Skeletal muscle cell (primary cell): ENCODE measurements around the gene FRMD4A.

ENCODE experiments used
- DNase-seq: peaks from one replicate; pipeline ENCODE4 v3.0.0-alpha.2; 2010; ENCODE audit warnings: low read depth
- H3K4me3 ChIP-seq: 2 replicates; pipeline ENCODE4 v1.5.1; 2011; ENCODE audit warnings: low read depth, mild to moderate bottlenecking, control low read depth, low read length, moderate library complexity

The FRMD4A gene

DNA sequence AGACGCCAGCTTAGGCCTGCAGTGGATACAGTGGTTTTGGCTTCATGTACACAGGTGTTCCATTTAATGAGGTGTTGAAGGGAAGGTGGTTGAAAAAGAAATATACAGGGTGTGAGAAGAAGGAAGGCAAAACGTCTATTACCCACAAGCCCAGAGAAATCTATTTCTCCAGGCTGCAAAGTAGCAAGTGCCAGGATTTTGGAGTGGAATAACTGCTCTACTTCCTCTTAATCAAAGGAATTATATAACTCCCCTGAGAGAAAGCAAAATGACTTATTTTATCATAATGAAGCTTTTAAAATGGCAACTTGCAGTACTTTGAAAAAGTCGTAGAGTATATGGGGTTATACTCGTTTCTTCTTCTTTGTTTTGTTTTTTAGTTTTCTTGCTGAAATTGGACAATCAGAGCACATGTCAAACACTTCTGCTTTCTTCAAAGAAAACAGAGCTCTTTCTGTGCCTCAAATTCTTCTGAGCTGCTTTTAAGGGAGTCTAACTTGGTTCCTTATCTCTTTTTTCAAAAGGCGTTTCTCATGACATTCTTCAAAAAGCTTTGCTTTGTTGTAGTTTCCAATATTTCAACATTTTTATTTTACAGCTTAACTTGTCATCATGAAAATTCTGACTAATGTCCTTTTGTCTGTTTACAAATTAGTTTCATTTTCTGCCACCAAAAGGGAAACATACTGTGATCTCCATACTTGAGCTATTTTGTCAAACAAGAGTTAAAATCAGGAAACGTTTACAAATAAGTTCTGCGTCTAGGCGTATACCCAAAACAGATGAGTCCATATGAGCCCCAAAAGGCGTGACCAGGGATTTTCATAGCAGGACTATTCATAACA lies 289.7 kb downstream of the FRMD4A start:
- no peak for DNase-seq
- H3K4me3 ChIP-seq: no peak overlapping the region

DNA sequence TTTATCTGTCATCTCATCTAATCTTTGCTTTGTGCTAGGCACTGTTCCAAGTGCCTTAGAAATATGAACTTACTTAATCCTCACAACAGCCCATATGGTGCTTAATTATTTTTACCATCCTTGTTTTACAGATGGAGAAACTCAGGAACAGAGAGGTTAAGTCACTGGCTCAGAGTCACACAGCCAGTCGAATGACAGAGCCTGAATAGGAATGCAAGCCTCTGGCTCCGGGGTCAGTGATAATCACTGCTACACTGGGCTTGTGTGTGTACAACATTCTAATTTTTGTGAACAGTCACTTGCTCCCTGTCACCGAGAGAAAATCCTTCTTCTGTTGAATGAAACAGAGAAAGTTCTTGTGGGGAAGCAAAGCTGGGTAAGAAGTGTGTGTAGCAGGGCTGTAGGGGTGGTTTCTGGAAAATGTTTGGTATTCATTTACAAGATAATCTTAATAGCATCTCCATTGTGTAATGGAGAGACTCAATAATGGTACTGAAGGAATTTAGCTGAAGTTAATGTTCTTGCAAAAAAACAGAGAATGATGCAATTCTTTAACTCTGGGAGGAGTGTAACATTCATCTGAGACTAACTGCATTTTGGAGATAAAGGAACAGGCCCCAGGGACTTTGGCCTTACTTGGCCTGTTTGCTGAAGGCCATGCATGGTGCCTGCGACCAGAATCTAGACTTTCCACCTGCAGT lies 290.6 kb downstream of the FRMD4A start:
- H3K4me3 ChIP-seq: no peak overlapping the region
- DNase-seq: no peak

DNA sequence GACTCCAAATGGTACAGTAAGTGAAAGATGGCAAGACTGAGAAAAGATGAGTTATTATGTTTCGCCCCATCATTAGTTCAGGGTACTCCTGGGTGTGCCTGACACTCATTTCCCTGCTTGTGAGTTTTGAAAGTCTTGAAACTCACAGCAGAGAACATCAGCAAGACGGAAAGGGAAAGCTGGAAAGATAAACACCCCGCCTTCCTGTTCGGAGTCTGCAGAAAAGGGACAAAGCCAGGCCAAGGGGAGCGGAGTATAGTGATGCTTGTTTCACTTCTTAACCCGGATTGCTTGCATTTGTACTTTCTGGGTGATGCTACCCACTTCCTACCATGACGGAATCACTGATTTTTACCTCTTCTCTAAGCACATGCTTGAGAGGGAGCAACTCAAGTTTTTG lies 294.5 kb downstream of the FRMD4A start:
- no peak for DNase-seq
- H3K4me3 ChIP-seq: no peak overlapping the region

DNA sequence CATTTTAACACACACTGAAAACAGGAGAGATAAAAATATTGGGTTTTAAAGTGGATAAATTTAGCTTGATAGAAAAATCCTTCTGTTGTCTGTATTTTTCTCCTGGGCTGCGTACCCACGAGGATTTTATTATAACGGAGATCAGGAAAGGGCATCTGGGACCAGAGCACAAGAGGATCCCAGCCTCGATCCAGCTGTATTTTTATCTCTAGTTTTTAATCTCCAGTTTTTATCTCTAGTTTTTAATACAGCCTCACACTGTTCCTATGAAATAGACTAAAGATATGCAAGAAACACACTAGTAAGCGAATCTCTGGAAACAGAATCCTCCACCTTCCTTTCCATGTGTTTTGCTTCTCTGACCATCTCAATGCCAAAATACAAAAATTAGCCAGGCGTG lies 295.2 kb downstream of the FRMD4A start:
- no peak for DNase-seq
- H3K4me3 ChIP-seq: no peak overlapping the region

DNA sequence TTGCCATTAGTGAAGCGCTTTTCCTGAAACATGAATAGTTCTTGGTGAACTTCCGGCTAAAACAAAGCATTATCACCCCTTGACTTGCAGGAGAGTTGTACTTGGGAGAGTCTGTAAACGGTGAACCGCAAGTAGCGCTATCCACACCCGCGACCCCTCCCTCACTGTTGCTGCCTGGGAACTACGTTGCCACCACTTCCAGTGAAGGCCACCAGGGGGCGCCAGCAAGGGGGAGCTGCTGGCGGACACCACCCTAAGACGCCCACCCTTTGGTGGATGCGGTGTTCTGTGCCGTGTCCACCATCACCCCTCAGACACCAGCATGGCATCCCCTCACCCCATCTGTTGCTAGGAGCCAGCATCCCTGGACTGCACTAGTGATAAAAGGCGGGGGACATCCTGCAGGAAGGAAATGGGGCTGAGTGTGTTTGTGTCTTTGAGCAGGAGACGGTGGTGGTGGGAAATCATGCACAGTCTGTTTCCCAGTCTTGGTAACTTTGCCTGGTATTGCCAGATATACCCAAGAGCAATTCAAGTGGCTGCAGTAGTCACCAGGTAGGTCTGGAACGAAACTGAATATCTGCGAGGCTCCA lies 298.2 kb downstream of the FRMD4A start:
- H3K4me3 ChIP-seq: no peak overlapping the region
- no peak for DNase-seq

DNA sequence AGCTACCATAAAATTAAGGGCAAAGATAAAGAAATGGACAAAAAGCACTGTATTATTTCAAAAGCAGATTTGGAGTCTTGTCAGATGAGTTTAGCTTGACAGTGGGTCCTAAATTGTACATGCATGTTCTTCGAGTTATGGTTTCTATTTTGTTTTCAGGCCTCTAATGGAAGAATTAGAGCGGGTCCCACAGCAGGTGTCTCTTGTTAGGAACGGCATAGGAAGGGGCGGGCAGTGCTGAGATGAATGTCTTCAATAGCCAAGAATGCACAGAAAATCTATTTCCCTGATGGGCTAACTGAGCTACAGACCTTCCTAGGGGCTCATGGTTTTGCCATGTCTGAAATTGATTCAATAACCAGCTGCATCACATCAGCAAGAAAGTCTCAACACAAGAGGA lies 304.4 kb downstream of the FRMD4A start:
- H3K4me3 ChIP-seq: no peak overlapping the region
- DNase-seq: no peak

DNA sequence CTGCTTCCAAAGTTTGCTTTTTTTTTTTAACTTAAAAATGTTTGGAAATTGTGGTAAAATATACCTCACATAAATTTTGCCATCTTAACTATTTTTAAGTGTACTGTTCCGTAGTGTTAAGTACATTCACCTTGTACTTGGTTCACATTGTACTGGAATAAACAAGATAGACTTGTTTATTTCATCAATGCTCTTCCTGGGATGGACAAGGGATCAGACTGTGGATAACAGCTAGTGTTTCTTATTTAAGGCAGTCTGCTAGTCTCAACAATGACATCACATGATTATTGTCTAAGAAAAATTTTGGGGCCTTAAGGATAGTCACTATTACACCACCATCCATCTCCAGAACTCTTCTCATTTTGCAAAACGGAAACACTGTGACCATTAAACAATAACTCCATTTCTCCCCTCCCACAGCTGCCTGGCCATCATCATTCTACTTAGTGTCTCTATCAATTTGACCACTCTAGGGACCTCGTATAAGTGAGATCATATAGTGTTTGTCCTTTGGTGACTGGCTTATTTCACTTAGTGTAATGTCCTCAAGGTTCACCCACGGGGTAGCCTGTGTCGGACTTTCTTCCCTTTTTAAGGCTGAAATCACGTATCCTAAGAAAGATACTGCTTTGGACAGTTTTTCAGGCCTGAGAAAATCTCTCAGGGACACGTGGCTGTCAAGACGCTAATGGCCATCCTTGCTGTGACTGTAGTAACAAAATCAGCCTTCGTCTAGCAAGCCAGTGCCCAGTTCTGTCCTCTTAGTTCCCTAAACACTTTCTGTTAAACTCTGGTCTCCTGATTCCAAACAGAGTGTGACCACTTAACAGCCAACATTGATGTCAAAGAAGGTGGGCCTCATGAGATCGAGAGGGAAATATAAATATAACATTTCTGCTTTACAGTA lies 305.2 kb downstream of the FRMD4A start:
- H3K4me3 ChIP-seq: no peak overlapping the region
- DNase-seq: no peak

DNA sequence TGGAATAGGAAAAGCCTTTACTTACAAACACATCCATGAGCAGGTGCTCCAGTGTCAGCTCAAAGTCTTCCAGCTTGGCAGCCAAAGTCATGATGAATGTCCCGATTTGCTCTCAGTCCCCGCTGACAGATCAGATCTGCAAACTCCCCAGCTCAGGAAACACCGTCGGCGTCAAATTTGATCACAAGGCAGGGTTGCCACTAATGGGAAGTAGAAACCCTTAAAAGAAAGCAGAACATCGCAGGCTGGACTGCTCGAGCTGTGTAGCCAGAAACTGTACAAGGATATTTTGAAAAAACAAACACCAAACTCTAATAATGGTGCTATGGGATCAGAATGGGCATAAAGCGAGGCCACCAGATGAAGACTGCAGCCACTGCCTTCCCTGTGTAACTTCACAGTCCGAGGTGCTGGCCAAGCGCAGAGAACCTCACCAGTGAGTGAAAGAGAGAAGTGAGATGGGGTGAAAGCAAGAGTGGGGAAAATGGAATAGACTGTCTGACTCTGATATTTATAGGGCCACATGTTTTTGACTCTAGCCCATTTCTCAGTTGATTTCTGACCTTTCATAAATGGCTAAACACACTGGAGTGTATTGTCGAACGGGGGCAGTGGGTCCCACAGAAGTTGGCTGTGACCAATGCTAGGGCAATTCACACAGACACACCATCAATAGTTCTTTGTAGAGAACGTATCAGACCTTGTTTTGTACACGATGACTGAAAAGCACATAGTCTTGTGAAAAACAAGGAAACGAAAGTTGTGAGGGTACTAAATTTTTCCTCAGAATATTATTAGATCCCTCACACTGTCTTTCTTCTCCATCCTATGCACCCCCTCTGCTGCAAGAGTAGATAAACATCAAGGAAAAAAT lies 306.2 kb downstream of the FRMD4A start:
- H3K4me3 ChIP-seq: no peak overlapping the region
- no peak for DNase-seq

DNA sequence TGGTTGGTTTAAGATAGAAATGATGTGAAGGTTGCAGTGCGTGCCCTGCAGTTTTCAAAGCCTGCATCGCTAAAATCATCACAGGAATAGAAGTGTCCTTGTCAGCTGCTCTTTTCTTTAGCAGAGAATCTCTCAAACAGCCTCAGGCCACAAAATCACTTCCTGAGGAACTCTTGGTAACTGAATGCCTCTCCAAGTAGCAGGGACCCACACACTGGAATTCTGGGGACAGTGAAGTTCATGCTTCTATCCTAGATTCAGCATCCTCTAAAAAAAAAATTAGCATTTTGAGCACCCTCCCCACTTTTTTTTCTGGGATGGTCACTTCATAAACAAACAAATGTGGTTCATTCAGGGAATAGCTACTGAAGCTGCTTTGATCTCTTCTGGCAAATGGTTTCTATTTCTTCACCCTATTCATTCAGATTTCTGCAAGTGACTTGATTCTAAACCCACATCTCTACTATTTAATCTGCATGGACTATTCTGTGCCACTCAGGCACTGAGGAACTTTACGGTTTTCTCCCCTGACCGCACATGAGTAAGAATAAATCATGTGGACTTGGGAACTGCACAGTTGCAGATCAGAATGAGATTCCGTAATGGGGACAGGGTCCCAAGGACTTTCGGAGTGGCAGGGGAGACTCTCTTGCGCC lies 306.9 kb downstream of the FRMD4A start:
- H3K4me3 ChIP-seq: no peak overlapping the region
- DNase-seq: no peak

DNA sequence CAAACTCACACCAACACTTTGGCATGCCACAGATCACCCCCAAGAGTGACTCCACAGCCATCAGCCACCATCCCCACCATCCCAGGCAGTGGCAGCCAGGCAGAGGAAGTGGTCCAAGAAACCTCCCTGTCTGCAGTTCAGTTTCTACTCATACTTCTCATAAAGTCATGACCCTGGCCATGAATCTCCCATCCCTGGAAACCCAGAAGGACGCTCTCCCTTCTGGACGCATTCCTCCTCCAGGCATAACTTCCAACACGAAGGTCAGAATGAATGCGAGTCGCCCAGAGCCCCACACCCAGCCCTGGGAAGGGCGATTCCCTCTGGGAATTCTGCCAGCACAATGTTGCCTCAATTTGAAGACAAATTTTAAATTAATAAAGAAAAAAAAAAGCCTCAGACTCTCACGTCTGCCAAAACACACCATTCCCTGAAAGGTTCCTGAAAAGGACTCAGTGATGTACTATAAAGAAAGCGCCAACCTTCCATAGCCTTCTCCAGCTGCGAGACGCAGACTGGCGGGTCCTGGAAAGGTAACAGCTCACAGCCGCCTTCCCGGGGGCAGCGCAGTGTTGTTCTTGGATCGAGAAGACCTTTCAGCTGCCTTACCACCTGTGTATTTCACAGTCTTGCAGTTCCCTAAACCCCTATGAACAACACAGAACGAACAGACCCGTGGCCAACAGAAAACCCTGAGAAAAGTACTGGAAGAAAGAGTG lies 307.6 kb downstream of the FRMD4A start:
- DNase-seq: no peak
- no peak overlapping the region for H3K4me3 ChIP-seq

DNA sequence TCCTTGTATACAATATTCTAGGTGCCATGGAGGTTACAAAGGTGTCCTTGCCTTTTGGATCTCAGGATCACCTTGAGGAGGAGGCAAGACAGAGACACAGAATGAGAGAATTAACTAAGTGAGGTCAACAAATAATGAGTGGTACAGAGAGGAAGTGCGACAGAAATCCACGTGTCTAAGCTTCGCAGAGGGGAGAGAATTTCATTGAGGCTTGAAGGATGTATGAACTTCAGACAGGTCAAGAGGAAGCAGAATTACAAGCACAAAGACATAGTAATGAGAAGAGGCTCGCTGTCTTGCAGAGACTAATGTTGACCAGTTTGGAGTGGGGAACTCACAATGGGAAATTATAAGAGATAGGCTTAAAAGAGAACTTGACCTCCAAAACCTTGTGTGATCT lies 308.7 kb downstream of the FRMD4A start:
- no peak overlapping the region for H3K4me3 ChIP-seq
- no peak for DNase-seq

DNA sequence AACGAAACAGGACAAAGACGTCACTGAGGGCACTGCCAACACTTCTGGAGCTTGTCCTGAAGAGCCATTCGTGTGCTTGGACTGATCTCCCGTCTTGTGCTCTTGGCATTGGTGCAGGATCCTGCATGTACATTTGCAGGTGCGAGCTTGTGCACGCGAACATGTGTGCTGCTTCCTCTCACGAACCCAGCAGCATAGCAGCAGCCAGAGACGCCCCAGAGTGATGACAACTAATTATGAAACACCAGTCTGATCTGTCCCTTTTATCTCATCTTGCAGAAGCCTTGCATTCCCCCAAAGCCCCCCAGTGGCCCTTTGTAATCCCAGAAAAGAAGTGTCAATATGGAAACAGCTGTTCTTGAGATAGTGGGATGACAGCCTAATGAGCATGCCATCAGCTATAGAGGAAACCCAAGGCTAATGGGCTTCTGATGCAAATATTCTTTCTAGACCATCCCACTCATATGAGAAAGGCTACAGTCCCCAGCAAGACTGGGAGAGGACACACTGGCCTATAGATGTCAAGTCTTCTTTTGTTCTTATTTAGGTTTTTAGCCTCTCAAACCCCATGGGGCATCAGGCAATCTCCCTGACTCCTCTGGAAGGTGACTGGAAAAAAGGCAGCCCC lies 310.6 kb downstream of the FRMD4A start:
- no peak for DNase-seq
- no peak overlapping the region for H3K4me3 ChIP-seq

DNA sequence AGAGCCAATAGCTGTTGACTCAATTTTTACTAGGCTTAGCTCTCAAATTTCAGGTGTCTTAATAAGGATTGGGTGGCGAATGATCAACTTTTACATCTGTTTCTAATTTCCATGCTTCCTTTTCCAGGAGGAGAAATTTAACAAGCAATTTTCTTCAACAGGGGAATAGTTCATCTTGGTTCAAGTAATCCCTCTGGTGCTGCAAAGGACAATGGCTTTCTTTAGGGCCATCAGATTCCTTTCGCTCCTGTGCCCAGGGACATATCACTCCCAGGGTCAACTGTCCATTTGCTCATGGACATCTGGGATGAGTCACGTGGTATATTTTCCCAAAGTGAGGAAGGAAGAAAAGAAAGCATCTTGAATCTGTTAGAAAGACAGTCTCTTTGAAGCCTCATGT lies 313.3 kb downstream of the FRMD4A start:
- H3K4me3 ChIP-seq: no peak overlapping the region
- DNase-seq: peak; percentile 29

DNA sequence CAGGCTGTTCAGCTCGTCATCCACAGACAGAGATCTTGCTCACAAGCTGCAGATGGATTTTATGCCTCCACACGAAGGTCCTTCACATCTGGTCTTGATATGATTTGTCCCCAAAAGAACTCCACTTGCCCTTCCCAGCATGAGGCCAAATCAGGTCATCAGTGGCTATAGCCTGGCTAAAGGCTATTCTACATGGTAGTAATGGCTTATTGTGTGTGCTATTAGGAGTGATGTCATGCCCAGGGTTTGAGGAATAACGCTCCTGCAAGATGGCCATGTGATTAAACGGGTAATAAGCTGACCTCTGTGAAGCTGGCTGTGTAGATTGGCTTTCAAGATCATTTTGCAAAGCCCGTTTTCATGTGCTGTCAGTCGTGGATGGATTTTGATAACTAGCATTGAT lies 313.8 kb downstream of the FRMD4A start:
- DNase-seq: no peak
- H3K4me3 ChIP-seq: no peak overlapping the region

DNA sequence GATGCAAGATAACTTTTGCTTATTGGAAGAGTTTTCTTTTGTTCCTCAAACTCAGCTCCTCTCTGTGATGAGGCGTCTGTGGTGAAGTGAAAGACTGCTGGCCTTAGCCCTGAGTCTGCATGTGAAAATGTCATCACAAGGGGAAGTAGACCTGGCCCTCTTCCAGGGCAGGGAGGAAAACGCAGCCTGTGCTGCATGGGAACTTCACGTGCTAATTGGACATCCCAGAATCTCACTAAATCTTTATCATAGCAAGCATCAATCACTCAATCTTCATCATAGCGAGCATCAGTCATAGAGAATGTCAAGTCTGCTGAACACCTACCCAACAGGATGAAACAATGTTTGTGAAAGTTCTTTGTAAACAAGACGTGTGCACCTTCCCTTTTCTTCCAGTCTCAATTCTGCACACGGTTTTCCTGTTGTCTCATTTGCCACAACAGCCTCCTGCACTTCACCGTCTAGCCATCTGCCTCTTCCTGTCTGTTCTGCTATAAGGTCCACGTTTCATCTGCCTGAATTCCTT lies 314.6 kb downstream of the FRMD4A start:
- H3K4me3 ChIP-seq: no peak overlapping the region
- DNase-seq: peak; percentile 49

DNA sequence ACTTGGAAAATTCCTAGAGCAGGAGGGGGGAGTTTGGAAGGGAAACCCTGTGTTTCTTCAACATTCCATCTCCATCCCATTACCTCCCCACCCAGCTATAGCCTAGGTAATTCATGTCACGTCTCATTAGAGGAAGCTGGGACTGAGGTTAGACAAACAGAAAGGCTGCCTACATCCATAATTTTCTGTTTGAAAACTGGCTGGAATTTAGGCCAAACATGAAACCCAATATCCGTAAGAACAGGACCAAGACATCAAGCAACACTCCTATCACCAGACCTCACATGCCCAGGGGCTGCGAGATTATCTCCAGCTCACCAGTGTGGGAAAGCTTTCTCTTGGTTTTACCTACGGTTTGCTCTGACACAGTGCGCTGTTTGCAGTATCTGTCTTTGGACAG lies 316.3 kb downstream of the FRMD4A start:
- no peak overlapping the region for H3K4me3 ChIP-seq
- DNase-seq: no peak
